OCI-LY1 (cell line): ENCODE measurements around the gene SPATA13.

Experiments
- H2AFZ ChIP-seq: fragments of 200-600 bp; sonication (generic), shearing (Covaris generic); 2 replicates; pipeline ENCODE4 v1.6.0; 2014; ENCODE audit warnings: antibody characterized with exemption, mild to moderate bottlenecking, low read length
- H3F3A ChIP-seq: fragments of 200-600 bp; sonication (generic), shearing (Covaris generic); 2 replicates; pipeline ENCODE4 v1.6.0; 2014; ENCODE audit warnings: mild to moderate bottlenecking, antibody characterized with exemption, low read length, moderate library complexity; ENCODE audit not compliant: insufficient read depth
- H3K27ac ChIP-seq: fragments of 200-600 bp; sonication (generic); 2 replicates; pipeline ENCODE4 v1.5.1; 2014; ENCODE audit warnings: low read length, mixed run types, mild to moderate bottlenecking, low read depth; ENCODE audit not compliant: poor library complexity, severe bottlenecking
- H3K27me3 ChIP-seq: fragments of 200-600 bp; sonication (generic); 2 replicates; pipeline ENCODE4 v1.6.0; 2014; ENCODE audit warnings: antibody characterized with exemption, mild to moderate bottlenecking, low read length, moderate library complexity; ENCODE audit not compliant: insufficient read depth
- H3K36me3 ChIP-seq: fragments of 200-600 bp; sonication (generic); 2 replicates; pipeline ENCODE4 v1.6.1; 2014; ENCODE audit warnings: mild to moderate bottlenecking, antibody characterized with exemption, low read length, moderate library complexity, mixed read lengths; ENCODE audit not compliant: insufficient read depth
- H3K4me1 ChIP-seq: fragments of 200-600 bp; sonication (generic); 2 replicates; pipeline ENCODE4 v1.5.1; 2014; ENCODE audit warnings: mild to moderate bottlenecking, low read length, moderate library complexity; ENCODE audit not compliant: insufficient read depth, severe bottlenecking
- H3K4me2 ChIP-seq: fragments of 200-600 bp; sonication (generic), shearing (Covaris generic); 2 replicates; pipeline ENCODE4 v1.6.1; 2014; ENCODE audit warnings: low read length
- H3K4me3 ChIP-seq: fragments of 200-600 bp; sonication (generic); 2 replicates; pipeline ENCODE4 v1.5.1; 2014; ENCODE audit warnings: low read length, low read depth, mild to moderate bottlenecking, mixed read lengths; ENCODE audit not compliant: poor library complexity, severe bottlenecking
- H3K79me2 ChIP-seq: fragments of 200-600 bp; shearing (Covaris generic); 2 replicates; pipeline ENCODE4 v1.6.1; 2016; ENCODE audit warnings: mixed run types, low read length, mixed read lengths; ENCODE audit not compliant: insufficient read depth
- H3K9ac ChIP-seq: fragments of 200-600 bp; sonication (generic), shearing (Covaris generic); 2 replicates; pipeline ENCODE4 v1.6.1; 2014; ENCODE audit warnings: mild to moderate bottlenecking, low read length, mixed read lengths
- H3K9me2 ChIP-seq: fragments of 200-600 bp; sonication (generic), shearing (Covaris generic); 2 replicates; pipeline ENCODE4 v1.6.1; 2014; ENCODE audit warnings: low read depth, mild to moderate bottlenecking, low read length, mixed read lengths
- H3K9me3 ChIP-seq: fragments of 200-600 bp; shearing (Covaris generic); 2 replicates; pipeline ENCODE4 v1.6.1; 2014; ENCODE audit warnings: low read length, mixed read lengths
- H4K20me1 ChIP-seq: fragments of 200-600 bp; sonication (generic), shearing (Covaris generic); 2 replicates; pipeline ENCODE4 v1.6.0; 2016; ENCODE audit warnings: mild to moderate bottlenecking, low read length; ENCODE audit not compliant: insufficient read depth
- EZH2 ChIP-seq: fragments of 200-600 bp; sonication (generic), shearing (Covaris generic); IDR thresholded peaks from 2 replicates; pipeline ENCODE4 v1.8.0; 2017; ENCODE audit warnings: borderline replicate concordance, mixed run types, mild to moderate bottlenecking, antibody characterized with exemption, low read length, moderate library complexity, mixed read lengths
- TF ChIP-seq, protein P1 (sequence below): fragments of 200-600 bp; sonication (generic), shearing (Covaris generic); IDR thresholded peaks from 2 replicates; pipeline ENCODE4 v1.5.1; 2017; ENCODE audit warnings: mild to moderate bottlenecking, antibody characterized with exemption, low read length, moderate library complexity, mixed read lengths

Gene SPATA13

DNA sequence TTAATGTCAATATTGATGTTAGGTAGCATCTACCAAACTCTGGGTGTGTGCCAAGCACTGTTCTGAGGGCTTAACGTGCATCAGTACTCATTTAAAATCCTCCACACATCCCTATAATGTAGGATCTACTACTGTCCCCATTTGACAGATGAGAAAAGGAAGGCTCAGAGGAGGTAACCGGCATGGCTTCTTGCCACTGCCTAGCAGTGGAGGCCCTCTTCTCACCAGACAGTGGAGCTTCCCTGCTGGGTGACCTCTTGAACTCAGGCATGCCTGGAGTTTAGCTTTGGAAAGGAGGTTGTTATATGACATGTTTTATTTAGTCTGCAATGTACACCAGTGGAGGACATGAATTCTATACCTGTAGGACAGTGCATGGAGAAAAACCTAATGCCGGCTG is 2.1 kb downstream of the SPATA13 start:
- H3K4me1 ChIP-seq, result peaks cover 4% of the 10 kb centered on the region
- H3K4me2 ChIP-seq, result no peak overlapping the region
- no peaks in the 10 kb centered on the region for H3K9me3 ChIP-seq
- H3K27ac ChIP-seq, result no peak overlapping the region
- H3K79me2 ChIP-seq, result no peaks in the 10 kb centered on the region
- no peak overlapping the region for H3K9ac ChIP-seq
- TF ChIP-seq EZH2, result no peak
- TF ChIP-seq, protein P1, sequence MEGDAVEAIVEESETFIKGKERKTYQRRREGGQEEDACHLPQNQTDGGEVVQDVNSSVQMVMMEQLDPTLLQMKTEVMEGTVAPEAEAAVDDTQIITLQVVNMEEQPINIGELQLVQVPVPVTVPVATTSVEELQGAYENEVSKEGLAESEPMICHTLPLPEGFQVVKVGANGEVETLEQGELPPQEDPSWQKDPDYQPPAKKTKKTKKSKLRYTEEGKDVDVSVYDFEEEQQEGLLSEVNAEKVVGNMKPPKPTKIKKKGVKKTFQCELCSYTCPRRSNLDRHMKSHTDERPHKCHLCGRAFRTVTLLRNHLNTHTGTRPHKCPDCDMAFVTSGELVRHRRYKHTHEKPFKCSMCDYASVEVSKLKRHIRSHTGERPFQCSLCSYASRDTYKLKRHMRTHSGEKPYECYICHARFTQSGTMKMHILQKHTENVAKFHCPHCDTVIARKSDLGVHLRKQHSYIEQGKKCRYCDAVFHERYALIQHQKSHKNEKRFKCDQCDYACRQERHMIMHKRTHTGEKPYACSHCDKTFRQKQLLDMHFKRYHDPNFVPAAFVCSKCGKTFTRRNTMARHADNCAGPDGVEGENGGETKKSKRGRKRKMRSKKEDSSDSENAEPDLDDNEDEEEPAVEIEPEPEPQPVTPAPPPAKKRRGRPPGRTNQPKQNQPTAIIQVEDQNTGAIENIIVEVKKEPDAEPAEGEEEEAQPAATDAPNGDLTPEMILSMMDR, result no peak
- no peaks in the 10 kb centered on the region for H3K36me3 ChIP-seq
- no peak overlapping the region for H3K4me3 ChIP-seq
- no peaks in the 10 kb centered on the region for H3K27me3 ChIP-seq
- no peaks in the 10 kb centered on the region for H3K9me2 ChIP-seq
- no peaks in the 10 kb centered on the region for H4K20me1 ChIP-seq
- H2AFZ ChIP-seq, result no peak overlapping the region
- no peaks in the 10 kb centered on the region for H3F3A ChIP-seq

DNA sequence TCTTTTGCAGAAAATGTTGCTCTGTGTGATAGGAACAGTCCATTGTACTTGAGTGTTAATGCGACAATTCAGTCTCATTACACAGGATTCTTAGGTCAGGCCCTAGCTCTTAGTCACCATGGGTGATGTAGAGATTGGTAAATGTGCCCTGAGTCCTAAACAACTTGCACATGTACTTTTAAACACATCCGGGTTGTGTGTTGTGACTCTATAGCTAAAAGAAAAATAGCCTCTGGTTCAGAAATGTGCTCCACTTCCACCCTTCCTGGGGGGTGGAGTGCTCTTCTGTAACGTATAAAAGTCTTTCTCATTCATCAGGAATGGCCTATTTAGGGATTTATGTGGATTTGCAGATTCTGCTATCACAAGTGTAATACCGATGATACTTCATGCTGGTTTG is 5.2 kb downstream of the SPATA13 start:
- Histone ChIP-seq H3K4me3 (no peak overlapping the region), H3K9me3 (no peaks in the 10 kb centered on the region), H3K27me3 (no peaks in the 10 kb centered on the region), H3K9ac (no peak overlapping the region), H3K4me2 (no peak overlapping the region), H3F3A (no peaks in the 10 kb centered on the region), H3K27ac (no peak overlapping the region), H2AFZ (no peak overlapping the region), H4K20me1 (no peaks in the 10 kb centered on the region), H3K36me3 (no peaks in the 10 kb centered on the region), H3K4me1 (peaks cover 3% of the 10 kb centered on the region), H3K9me2 (no peaks in the 10 kb centered on the region), H3K79me2 (no peaks in the 10 kb centered on the region)
- no peak for TF ChIP-seq EZH2
- TF ChIP-seq, protein P1, result no peak

DNA sequence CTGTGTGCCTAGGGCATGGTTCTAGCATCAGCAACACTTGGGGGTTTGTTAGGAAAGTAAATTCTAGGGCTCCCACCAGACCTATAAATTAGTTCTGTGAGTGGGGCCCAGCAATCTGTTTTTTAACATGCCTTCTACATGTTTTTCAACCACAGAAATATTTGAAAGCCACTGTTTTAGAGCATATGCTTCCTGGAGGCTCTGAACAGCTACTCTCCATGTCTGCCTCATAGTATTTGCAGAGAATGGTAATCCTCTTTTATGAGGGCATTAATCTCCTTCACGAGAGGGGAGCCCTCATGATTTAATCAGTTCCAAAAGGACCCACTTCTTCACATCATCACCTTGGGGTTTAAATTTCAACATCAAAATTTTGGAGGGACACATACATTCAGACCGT is 6.0 kb downstream of the SPATA13 start:
- no peaks in the 10 kb centered on the region for H4K20me1 ChIP-seq
- no peak overlapping the region for H3K4me2 ChIP-seq
- TF ChIP-seq, protein P1, result no peak
- TF ChIP-seq EZH2, result no peak
- H3K4me1 ChIP-seq, result no peaks in the 10 kb centered on the region
- H3K27me3 ChIP-seq, result no peaks in the 10 kb centered on the region
- H3K9me2 ChIP-seq, result no peaks in the 10 kb centered on the region
- no peaks in the 10 kb centered on the region for H3K36me3 ChIP-seq
- H3K79me2 ChIP-seq, result no peaks in the 10 kb centered on the region
- H2AFZ ChIP-seq, result no peak overlapping the region
- H3K9ac ChIP-seq, result no peak overlapping the region
- H3K27ac ChIP-seq, result no peak overlapping the region
- H3K4me3 ChIP-seq, result no peak overlapping the region
- no peaks in the 10 kb centered on the region for H3F3A ChIP-seq
- no peaks in the 10 kb centered on the region for H3K9me3 ChIP-seq
